SU-DHL-6 (cell line): Measurements from ENCODE around the gene ECHS1.

ENCODE experiments used
- EZH2phosphoT487 ChIP-seq: fragments of 200-600 bp; sonication (generic), shearing (Covaris generic); conservative IDR thresholded peaks from 2 replicates; pipeline ENCODE4 v1.6.1; 2018; ENCODE audit warnings: mild to moderate bottlenecking, antibody characterized with exemption, low read length, moderate library complexity, mixed read lengths
- TF ChIP-seq, protein P1 (sequence below): fragments of 200-600 bp; sonication (generic); IDR thresholded peaks from one replicate; pipeline ENCODE4 v1.5.1; 2017; ENCODE audit warnings: antibody characterized with exemption, mild to moderate bottlenecking, low read length, moderate library complexity; ENCODE audit not compliant: insufficient read depth, poor library complexity, severe bottlenecking

DNA sequence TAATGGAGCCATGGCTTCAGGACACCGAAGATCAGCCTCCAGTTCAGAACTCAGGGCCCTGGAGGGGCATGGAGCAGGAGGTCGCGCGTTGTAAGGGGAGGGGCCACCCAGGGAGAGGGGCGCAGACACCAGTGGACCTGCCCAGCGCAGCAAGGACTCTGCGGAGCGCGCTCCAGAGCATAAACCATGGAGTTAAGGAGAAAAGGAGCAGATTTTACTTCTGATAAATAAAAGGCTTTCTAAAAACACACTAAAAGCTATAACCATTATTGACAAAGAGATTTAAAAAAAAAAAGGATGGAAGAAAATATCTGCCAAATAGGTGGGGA is 47.0 kb downstream of the ECHS1 start:
- TF ChIP-seq, protein P1, sequence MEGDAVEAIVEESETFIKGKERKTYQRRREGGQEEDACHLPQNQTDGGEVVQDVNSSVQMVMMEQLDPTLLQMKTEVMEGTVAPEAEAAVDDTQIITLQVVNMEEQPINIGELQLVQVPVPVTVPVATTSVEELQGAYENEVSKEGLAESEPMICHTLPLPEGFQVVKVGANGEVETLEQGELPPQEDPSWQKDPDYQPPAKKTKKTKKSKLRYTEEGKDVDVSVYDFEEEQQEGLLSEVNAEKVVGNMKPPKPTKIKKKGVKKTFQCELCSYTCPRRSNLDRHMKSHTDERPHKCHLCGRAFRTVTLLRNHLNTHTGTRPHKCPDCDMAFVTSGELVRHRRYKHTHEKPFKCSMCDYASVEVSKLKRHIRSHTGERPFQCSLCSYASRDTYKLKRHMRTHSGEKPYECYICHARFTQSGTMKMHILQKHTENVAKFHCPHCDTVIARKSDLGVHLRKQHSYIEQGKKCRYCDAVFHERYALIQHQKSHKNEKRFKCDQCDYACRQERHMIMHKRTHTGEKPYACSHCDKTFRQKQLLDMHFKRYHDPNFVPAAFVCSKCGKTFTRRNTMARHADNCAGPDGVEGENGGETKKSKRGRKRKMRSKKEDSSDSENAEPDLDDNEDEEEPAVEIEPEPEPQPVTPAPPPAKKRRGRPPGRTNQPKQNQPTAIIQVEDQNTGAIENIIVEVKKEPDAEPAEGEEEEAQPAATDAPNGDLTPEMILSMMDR: no peak
- no peak for TF ChIP-seq EZH2phosphoT487
